HCT116 (cell line): ENCODE data around the gene RPRD1B. TPM values are rescaled to one million over a fixed set of nuclear protein-coding genes. Genes with fewer than 3 reads are reported as not detected.

ENCODE experiments used
- ATAC-seq: fragments of 200-7000 bp; cut with Tn5 transposase; 2 replicates; pipeline ENCODE4 v1.9.1; 2020; ENCODE audit warnings: mild to moderate bottlenecking, moderate library complexity
- BruUV-seq: library from RNA; stranded (reverse); fragments of 400-500 nt; replicated peaks from 2 replicates; lab custom pipeline; 2021; lab: Mats Ljungman, UMichigan
- CTCF ChIA-PET: fragments of 300-600 bp; sonication (Branson Sonifier 250); formaldehyde crosslinking; loops from one replicate; lab custom pipeline; 2021; ENCODE audit warnings: antibody characterized with exemption; lab: Charles Lee
- POLR2A ChIA-PET: fragments of 300-600, 350-600 bp; sonication (Branson Sonifier 250); formaldehyde crosslinking; loops from one replicate; lab custom pipeline; 2021; ENCODE audit warnings: antibody characterized with exemption; lab: Charles Lee
- RAD21 ChIA-PET, 2 experiments: fragments of 300-600 bp; sonication (Branson Sonifier 250); formaldehyde crosslinking; loops; one replicate each; lab custom pipeline; 2023; ENCODE audit warnings: low total read pairs in 2 of 2; ENCODE audit not compliant: uncharacterized antibody in 2 of 2, unreplicated experiment in 2 of 2, low non-redundant PET in 1 of 2; lab: Charles Lee
- DNase-seq: peaks from one replicate; pipeline ENCODE4 v3.0.0-alpha.2; 2010; ENCODE audit warnings: low read depth, low spot score
- H2AFZ ChIP-seq: fragments of 200-600 bp; shearing (Covaris generic), sonication (generic); 2 replicates; pipeline ENCODE4 v1.6.1; 2017; ENCODE audit warnings: low read depth, mixed run types, mixed read lengths, antibody characterized with exemption, low read length; ENCODE audit not compliant: poor library complexity, severe bottlenecking
- H3K27ac ChIP-seq: 2 replicates; pipeline ENCODE4 v1.5.1; 2012; ENCODE audit warnings: low read depth, low read length
- H3K27me3 ChIP-seq: fragments of 200-600 bp; sonication (generic); 2 replicates; pipeline ENCODE4 v1.6.1; 2016; ENCODE audit warnings: mixed run types, low read length, mixed read lengths; ENCODE audit not compliant: insufficient read depth
- H3K36me3 ChIP-seq, 2 experiments: fragments of 200-500 bp in 1 of 2; fragments of 200-600 bp in 1 of 2; sonication (Bioruptor generic) in 1 of 2; sonication (generic) in 1 of 2; 2 replicates each; pipeline versions ENCODE4 v1.5.1 to v1.6.1; 2014 to 2016; ENCODE audit warnings: low read length in 2 of 2, inconsistent platforms in 1 of 2, mixed read lengths in 1 of 2, mixed run types in 1 of 2; ENCODE audit not compliant: insufficient read depth in 2 of 2, control insufficient read depth in 1 of 2
- H3K4me1 ChIP-seq, 2 experiments: fragments of 200-600 bp in 1 of 2; sonication (generic) in 1 of 2; 2 replicates each; pipeline versions ENCODE4 v1.5.1 to v1.6.1; 2012 to 2017; ENCODE audit warnings: low read length in 2 of 2, inconsistent platforms in 1 of 2, mild to moderate bottlenecking in 1 of 2, mixed read lengths in 1 of 2, mixed run types in 1 of 2, moderate library complexity in 1 of 2; ENCODE audit not compliant: insufficient read depth in 2 of 2, control insufficient read depth in 1 of 2
- H3K4me2 ChIP-seq: fragments of 200-600 bp; sonication (generic); 2 replicates; pipeline ENCODE4 v1.6.1; 2017; ENCODE audit warnings: mixed run types, low read length, mixed read lengths
- H3K4me3 ChIP-seq, 2 experiments: fragments of 200-600 bp in 1 of 2; sonication (generic) in 1 of 2; replicated peaks in 1 of 2; 2 replicates each; pipeline ENCODE4 v1.5.1; 2011 to 2016; ENCODE audit warnings: low read length in 2 of 2, control low read depth in 1 of 2, low read depth in 1 of 2, mild to moderate bottlenecking in 1 of 2, mixed read lengths in 1 of 2, mixed run types in 1 of 2
- H3K79me2 ChIP-seq: fragments of 200-600 bp; sonication (generic); 2 replicates; pipeline ENCODE4 v1.6.1; 2017; ENCODE audit warnings: mild to moderate bottlenecking, mixed run types, low read length, moderate library complexity, mixed read lengths; ENCODE audit not compliant: insufficient read depth
- H3K9ac ChIP-seq: fragments of 200-600 bp; sonication (generic); 2 replicates; pipeline ENCODE4 v1.6.1; 2016; ENCODE audit warnings: low read length, mixed read lengths
- H3K9me2 ChIP-seq: fragments of 200-600 bp; sonication (generic), shearing (Covaris generic); 2 replicates; pipeline ENCODE4 v1.6.1; 2017; ENCODE audit warnings: mixed run types, mild to moderate bottlenecking, moderate library complexity; ENCODE audit not compliant: insufficient read depth
- H3K9me3 ChIP-seq, 2 experiments: fragments of 200-500 bp in 1 of 2; fragments of 200-600 bp in 1 of 2; sonication (Bioruptor generic) in 1 of 2; sonication (generic) in 1 of 2; 2 replicates each; pipeline ENCODE4 v1.6.1; 2014 to 2017; ENCODE audit warnings: low read length in 2 of 2, mixed read lengths in 2 of 2, inconsistent platforms in 1 of 2, low read depth in 1 of 2, mild to moderate bottlenecking in 1 of 2, mixed run types in 1 of 2, moderate library complexity in 1 of 2; ENCODE audit not compliant: control insufficient read depth in 1 of 2, insufficient read depth in 1 of 2
- H4K20me1 ChIP-seq: fragments of 200-600 bp; sonication (generic), shearing (Covaris generic); 2 replicates; pipeline ENCODE4 v1.6.1; 2017; ENCODE audit warnings: mixed run types, mild to moderate bottlenecking, moderate library complexity; ENCODE audit not compliant: insufficient read depth
- CEBPB ChIP-seq: IDR thresholded peaks from 2 replicates; pipeline ENCODE4 v1.6.1; 2012; ENCODE audit warnings: low read depth
- ELF1 ChIP-seq: IDR thresholded peaks from 2 replicates; pipeline ENCODE4 v1.6.1; 2012; ENCODE audit warnings: low read depth, borderline replicate concordance
- EZH2 ChIP-seq: fragments of 200-600 bp; sonication (generic); IDR thresholded peaks from 2 replicates; pipeline ENCODE4 v1.6.1; 2017; ENCODE audit warnings: antibody characterized with exemption, mixed run types
- EZH2phosphoT487 ChIP-seq: fragments of 200-600 bp; IDR thresholded peaks from 2 replicates; pipeline ENCODE4 v1.6.1; 2018; ENCODE audit warnings: antibody characterized with exemption, borderline replicate concordance
- FOSL1 ChIP-seq: IDR thresholded peaks from 2 replicates; pipeline ENCODE4 v1.6.1; 2012; ENCODE audit warnings: low read depth
- JUND ChIP-seq: IDR thresholded peaks from 2 replicates; pipeline ENCODE4 v1.6.1; 2012
- MAX ChIP-seq: IDR thresholded peaks from 2 replicates; pipeline ENCODE4 v1.6.1; 2012
- POLR2A ChIP-seq: IDR thresholded peaks from 2 replicates; pipeline ENCODE4 v1.7.0; 2011; ENCODE audit warnings: borderline replicate concordance; ENCODE audit not compliant: insufficient read depth, insufficient read length; ENCODE audit errors: extremely low read depth
- RAD21 ChIP-seq: IDR thresholded peaks from 2 replicates; pipeline ENCODE4 v1.6.1; 2012; ENCODE audit warnings: low read depth, mild to moderate bottlenecking
- SIN3A ChIP-seq: IDR thresholded peaks from 2 replicates; pipeline ENCODE4 v1.6.1; 2012; ENCODE audit warnings: low read depth
- SP1 ChIP-seq: IDR thresholded peaks from 2 replicates; pipeline ENCODE4 v1.6.1; 2012; ENCODE audit warnings: low read depth
- SRF ChIP-seq: IDR thresholded peaks from 2 replicates; pipeline ENCODE4 v1.6.1; 2012; ENCODE audit warnings: low read depth
- TCF7L2 ChIP-seq: IDR thresholded peaks from 2 replicates; pipeline ENCODE4 v1.7.0; 2011; ENCODE audit warnings: borderline replicate concordance, inconsistent platforms; ENCODE audit not compliant: insufficient read depth, insufficient read length; ENCODE audit errors: extremely low read depth
- YY1 ChIP-seq: IDR thresholded peaks from 2 replicates; pipeline ENCODE4 v1.6.1; 2011; ENCODE audit warnings: low read length, low read depth, moderate library complexity, mild to moderate bottlenecking; ENCODE audit not compliant: insufficient replicate concordance; ENCODE audit errors: extremely low read depth
- ZBTB33 ChIP-seq: IDR thresholded peaks from 2 replicates; pipeline ENCODE4 v1.6.1; 2011; ENCODE audit warnings: mild to moderate bottlenecking, low read length, moderate library complexity; ENCODE audit not compliant: insufficient replicate concordance; ENCODE audit errors: extremely low read depth
- ZNF274 ChIP-seq: fragments of 200-500 bp; sonication (Bioruptor generic); IDR thresholded peaks from 2 replicates; pipeline ENCODE4 v1.6.1; 2014; ENCODE audit warnings: mild to moderate bottlenecking, low read depth, low read length, inconsistent platforms
- intact Hi-C: fragments of 100-400 bp; cut with micrococcal nuclease; formaldehyde crosslinking; loops from 2 replicates; pipeline ENCODE4 v1.10.0; 2022
- total RNA-seq: library from RNA; stranded (reverse); gene quantifications from one replicate; pipeline ENCODE4 v1.2.1, GENCODE V29; 2021; ENCODE audit not compliant: unreplicated experiment
- TF ChIP-seq, protein P1 (sequence below): IDR thresholded peaks from 2 replicates; pipeline ENCODE4 v1.6.1; 2012; ENCODE audit warnings: low read depth
- TF ChIP-seq, protein P2 (sequence below): IDR thresholded peaks from 2 replicates; pipeline ENCODE4 v1.6.1; 2012

RPRD1B gene
- total RNA-seq, 1 experiment from 2014 or later = 30.7 TPM

GRCh38 chr20:38062890-38063289 is 29.3 kb downstream of the RPRD1B start:
- Histone ChIP-seq H3K9me3 (no peaks in the 10 kb centered on the region), H3K4me1 (no peaks in the 10 kb centered on the region), H3K9ac (no peak overlapping the region), H3K36me3 (peaks cover 54 to 56% of the 10 kb centered on the region in 2 experiments), H3K27me3 (no peaks in the 10 kb centered on the region), H3K4me3 (no peak overlapping the region), H3K79me2 (no peaks in the 10 kb centered on the region; the same call in 1 of the 2 replicates), H3K9me2 (no peaks in the 10 kb centered on the region), H2AFZ (no peak overlapping the region), H3K4me2 (no peak overlapping the region), H4K20me1 (no peaks in the 10 kb centered on the region), H3K27ac (no peak overlapping the region)
- no TSS peak for BruUV-seq
- ATAC-seq = no peak
- ChIA-PET CTCF (interaction anchor here (0.6 to 1.2 kb wide), 2 partner anchors 11 to 294 kb away, joined by 3 to 4 read pairs; no protein-coding TSS in a partner anchor), RAD21 (no interaction called here), POLR2A (no interaction called here)
- intact Hi-C loops = no loop called here
- no peak for DNase-seq
- TF ChIP-seq CEBPB (no peak), SIN3A (no peak), YY1 (no peak), EZH2 (no peak), EZH2phosphoT487 (no peak), FOSL1 (no peak), ZNF274 (no peak), ZBTB33 (no peak), TCF7L2 (no peak), POLR2A (no peak), SP1 (no peak), MAX (no peak), ELF1 (no peak), RAD21 (no peak), JUND (no peak), SRF (no peak)
- TF ChIP-seq, protein P1, sequence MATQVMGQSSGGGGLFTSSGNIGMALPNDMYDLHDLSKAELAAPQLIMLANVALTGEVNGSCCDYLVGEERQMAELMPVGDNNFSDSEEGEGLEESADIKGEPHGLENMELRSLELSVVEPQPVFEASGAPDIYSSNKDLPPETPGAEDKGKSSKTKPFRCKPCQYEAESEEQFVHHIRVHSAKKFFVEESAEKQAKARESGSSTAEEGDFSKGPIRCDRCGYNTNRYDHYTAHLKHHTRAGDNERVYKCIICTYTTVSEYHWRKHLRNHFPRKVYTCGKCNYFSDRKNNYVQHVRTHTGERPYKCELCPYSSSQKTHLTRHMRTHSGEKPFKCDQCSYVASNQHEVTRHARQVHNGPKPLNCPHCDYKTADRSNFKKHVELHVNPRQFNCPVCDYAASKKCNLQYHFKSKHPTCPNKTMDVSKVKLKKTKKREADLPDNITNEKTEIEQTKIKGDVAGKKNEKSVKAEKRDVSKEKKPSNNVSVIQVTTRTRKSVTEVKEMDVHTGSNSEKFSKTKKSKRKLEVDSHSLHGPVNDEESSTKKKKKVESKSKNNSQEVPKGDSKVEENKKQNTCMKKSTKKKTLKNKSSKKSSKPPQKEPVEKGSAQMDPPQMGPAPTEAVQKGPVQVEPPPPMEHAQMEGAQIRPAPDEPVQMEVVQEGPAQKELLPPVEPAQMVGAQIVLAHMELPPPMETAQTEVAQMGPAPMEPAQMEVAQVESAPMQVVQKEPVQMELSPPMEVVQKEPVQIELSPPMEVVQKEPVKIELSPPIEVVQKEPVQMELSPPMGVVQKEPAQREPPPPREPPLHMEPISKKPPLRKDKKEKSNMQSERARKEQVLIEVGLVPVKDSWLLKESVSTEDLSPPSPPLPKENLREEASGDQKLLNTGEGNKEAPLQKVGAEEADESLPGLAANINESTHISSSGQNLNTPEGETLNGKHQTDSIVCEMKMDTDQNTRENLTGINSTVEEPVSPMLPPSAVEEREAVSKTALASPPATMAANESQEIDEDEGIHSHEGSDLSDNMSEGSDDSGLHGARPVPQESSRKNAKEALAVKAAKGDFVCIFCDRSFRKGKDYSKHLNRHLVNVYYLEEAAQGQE = no peak
- TF ChIP-seq, protein P2, sequence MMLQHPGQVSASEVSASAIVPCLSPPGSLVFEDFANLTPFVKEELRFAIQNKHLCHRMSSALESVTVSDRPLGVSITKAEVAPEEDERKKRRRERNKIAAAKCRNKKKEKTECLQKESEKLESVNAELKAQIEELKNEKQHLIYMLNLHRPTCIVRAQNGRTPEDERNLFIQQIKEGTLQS = no peak
